GM12878 (cell line): ENCODE results near the gene SRRM3. TPM values are rescaled to one million over a fixed set of nuclear protein-coding genes. Genes with fewer than 3 reads are reported as not detected.

Experiments
- BCL11A ChIP-seq: IDR thresholded peaks from 2 replicates; pipeline ENCODE4 v1.6.1; 2011; ENCODE audit warnings: low read depth, low read length
- CUX1 ChIP-seq: IDR thresholded peaks from 2 replicates; pipeline ENCODE4 v1.6.1; 2012; ENCODE audit warnings: improper control_type of control experiment, low read depth, low read length; ENCODE audit not compliant: insufficient replicate concordance
- E2F4 ChIP-seq: IDR thresholded peaks from 2 replicates; pipeline ENCODE4 v1.6.1; 2012; ENCODE audit warnings: low read depth, low read length, improper control_type of control experiment
- FOXM1 ChIP-seq: IDR thresholded peaks from 2 replicates; pipeline ENCODE4 v1.6.1; 2012; ENCODE audit warnings: low read depth, mild to moderate bottlenecking, inconsistent platforms, low read length, moderate library complexity
- IRF5 ChIP-seq: fragments of 450-650 bp; IDR thresholded peaks from 2 replicates; pipeline ENCODE4 v1.6.1; 2017; ENCODE audit warnings: borderline replicate concordance
- LARP7 ChIP-seq: fragments of 450-650 bp; IDR thresholded peaks from 2 replicates; pipeline ENCODE4 v1.6.1; 2017; ENCODE audit warnings: mild to moderate bottlenecking
- NFXL1 ChIP-seq: fragments of 450-650 bp; IDR thresholded peaks from 2 replicates; pipeline ENCODE4 v1.6.1; 2017; ENCODE audit warnings: antibody characterized with exemption, mild to moderate bottlenecking, borderline replicate concordance
- PKNOX1 ChIP-seq: fragments of 450-650 bp; IDR thresholded peaks from 2 replicates; pipeline ENCODE4 v1.6.1; 2016; ENCODE audit warnings: mild to moderate bottlenecking
- POLR2AphosphoS5 ChIP-seq: IDR thresholded peaks from 2 replicates; pipeline ENCODE4 v1.6.1; 2011; ENCODE audit warnings: mild to moderate bottlenecking, low read length, inconsistent platforms
- RELB ChIP-seq: fragments of 450-650 bp; IDR thresholded peaks from 2 replicates; pipeline ENCODE4 v1.6.1; 2017; ENCODE audit warnings: low read depth, mild to moderate bottlenecking, moderate library complexity
- SMAD5 ChIP-seq: IDR thresholded peaks from 2 replicates; pipeline ENCODE4 v1.6.1; 2016; ENCODE audit warnings: antibody characterized with exemption, low read depth
- YBX1 ChIP-seq: fragments of 450-650 bp; IDR thresholded peaks from 2 replicates; pipeline ENCODE4 v1.6.1; 2016; ENCODE audit warnings: antibody characterized with exemption
- ZBED1 ChIP-seq: IDR thresholded peaks from 2 replicates; pipeline ENCODE4 v1.6.1; 2016; ENCODE audit warnings: borderline replicate concordance
- ZBTB40 ChIP-seq: fragments of 450-650 bp; IDR thresholded peaks from 2 replicates; pipeline ENCODE4 v1.6.1; 2016; ENCODE audit warnings: mild to moderate bottlenecking, moderate library complexity, borderline replicate concordance
- polyA plus RNA-seq, 11 experiments: library from polyadenylated mRNA; depleted of rRNA in 4 of 11; unstranded in 6 of 11; stranded (reverse) in 5 of 11; fragments of >200 nt; fragmentation: Nextera tagmentation in 4 of 11; fragmentation: Illumina TruSeq in 1 of 11; extraction: Ambion mirVana in 4 of 11; extraction: Trizol in 1 of 11; gene quantifications; 1 replicate in 1 of 11; 2 replicates in 10 of 11; pipeline versions ENCODE4 v1.2.1 to v1.2.3, GENCODE V29; 2011 to 2016; ENCODE audit warnings: inconsistent platforms in 2 of 11, missing spikeins in 2 of 11, low read depth in 1 of 11
- total RNA-seq, 4 experiments: library from RNA; depleted of rRNA in 3 of 4; stranded (reverse); fragments of >200 nt in 3 of 4; fragmentation: Illumina TruSeq in 1 of 4; extraction: Trizol in 1 of 4; gene quantifications; 2 replicates each; pipeline versions ENCODE4 v1.2.1 to v1.2.3, GENCODE V29; 2013 to 2021

The SRRM3 gene
- total and polyA plus RNA-seq, 10 of the 15 experiments (the other 5 are each of a cell fraction or from before 2014, with no cell fraction given) = 0.03 to 0.15 (median 0.05) TPM; not detected in 6

- TF ChIP-seq ZBTB40 (no peak), POLR2AphosphoS5 (no peak), NFXL1 (no peak), IRF5 (no peak), YBX1 (no peak), BCL11A (no peak), ZBED1 (no peak), E2F4 (no peak), CUX1 (no peak), SMAD5 (no peak), LARP7 (peak; percentile 75), PKNOX1 (no peak), FOXM1 (no peak), RELB (no peak)
Observed at GRCh38 chr7:76201732-76202665, at the start of gene SRRM3 (continued).
